Measurements from ENCODE around the gene WDR5B. TPM values are rescaled to one million over a fixed set of nuclear protein-coding genes. Genes with fewer than 3 reads are reported as not detected.
A peak's percentile ranks its signal among the peaks of the same experiment; 100 is the strongest.

Gene WDR5B
- total RNA-seq, 1 donor from 2014 or later = 4.7 TPM

DNA sequence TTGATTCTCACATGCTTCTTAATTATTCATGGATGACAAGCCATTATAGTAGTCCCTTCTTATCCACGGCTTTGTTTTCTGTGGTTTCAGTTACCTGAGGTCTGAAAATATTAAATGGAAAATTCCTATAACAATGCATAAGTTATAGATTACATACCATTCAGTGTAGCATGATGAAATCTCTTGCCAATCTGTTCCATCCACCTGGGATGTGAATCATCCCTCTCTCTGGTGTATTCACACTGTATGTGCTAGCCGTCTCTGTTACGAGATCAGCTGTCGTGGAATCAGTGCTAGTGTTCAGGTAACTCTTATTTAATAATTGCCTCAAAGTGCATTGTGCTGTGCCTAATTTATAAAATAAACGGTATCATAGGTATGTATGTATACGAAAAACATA is 5.2 kb downstream of the WDR5B start:
- H3K36me3 ChIP-seq (ENCODE audit: control insufficient read depth in 3 of 3, insufficient read depth in 3 of 3, low read length in 3 of 3) = peaks cover 15 to 37% (median 35%) of the 10 kb centered on the region in 3 donors
- no peaks in the 10 kb centered on the region for H3K27me3 ChIP-seq (ENCODE audit: control insufficient read depth in 3 of 3, insufficient read depth in 3 of 3, low read length in 3 of 3)
- H3K9me3 ChIP-seq (ENCODE audit: control insufficient read depth in 3 of 3, low read length in 3 of 3) = no peaks in the 10 kb centered on the region
- no peak overlapping the region for H3K4me3 ChIP-seq (ENCODE audit: low read length in 3 of 3)
- no peak overlapping the region for H3K27ac ChIP-seq (ENCODE audit: low read depth, low read length)
- no peak overlapping the region for H3K9ac ChIP-seq (ENCODE audit: low read depth in 1 of 3, low read length in 3 of 3)
- peaks cover 10 to 35% (median 28%) of the 10 kb centered on the region in 3 donors for H3K4me1 ChIP-seq (ENCODE audit: control insufficient read depth in 3 of 3, insufficient read depth in 3 of 3, low read length in 3 of 3)

DNA sequence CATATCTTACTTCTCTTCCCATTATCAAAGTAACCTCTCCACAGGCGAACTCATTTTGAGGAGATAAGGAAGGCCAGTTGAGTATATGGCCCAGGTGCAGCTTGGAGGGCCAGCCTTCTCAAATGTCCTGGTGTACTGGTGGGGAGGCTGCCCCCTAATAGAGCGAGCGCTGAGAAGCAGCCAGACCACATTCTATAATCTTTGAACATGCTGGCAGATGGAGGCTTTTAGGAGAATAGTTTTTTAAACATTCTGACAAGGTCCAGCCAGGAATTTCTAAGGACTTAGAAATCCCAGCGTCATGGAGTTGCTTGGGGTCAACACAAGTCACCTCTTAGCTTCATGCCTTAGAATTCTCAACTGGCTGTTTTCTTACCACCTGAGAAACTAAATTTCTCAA is 5.8 kb downstream of the WDR5B start:
- H3K9me3 ChIP-seq (ENCODE audit: control insufficient read depth in 3 of 3, low read length in 3 of 3) = no peaks in the 10 kb centered on the region
- no peaks in the 10 kb centered on the region for H3K27me3 ChIP-seq (ENCODE audit: control insufficient read depth in 3 of 3, insufficient read depth in 3 of 3, low read length in 3 of 3)
- peaks cover 15 to 38% (median 35%) of the 10 kb centered on the region in 3 donors for H3K36me3 ChIP-seq (ENCODE audit: control insufficient read depth in 3 of 3, insufficient read depth in 3 of 3, low read length in 3 of 3)
- H3K27ac ChIP-seq (ENCODE audit: low read depth, low read length) = no peak overlapping the region
- no peak overlapping the region for H3K4me3 ChIP-seq (ENCODE audit: low read length in 3 of 3)
- H3K9ac ChIP-seq (ENCODE audit: low read depth in 1 of 3, low read length in 3 of 3) = no peak overlapping the region
- H3K4me1 ChIP-seq (ENCODE audit: control insufficient read depth in 3 of 3, insufficient read depth in 3 of 3, low read length in 3 of 3) = peaks cover 11 to 37% (median 28%) of the 10 kb centered on the region in 3 donors

DNA sequence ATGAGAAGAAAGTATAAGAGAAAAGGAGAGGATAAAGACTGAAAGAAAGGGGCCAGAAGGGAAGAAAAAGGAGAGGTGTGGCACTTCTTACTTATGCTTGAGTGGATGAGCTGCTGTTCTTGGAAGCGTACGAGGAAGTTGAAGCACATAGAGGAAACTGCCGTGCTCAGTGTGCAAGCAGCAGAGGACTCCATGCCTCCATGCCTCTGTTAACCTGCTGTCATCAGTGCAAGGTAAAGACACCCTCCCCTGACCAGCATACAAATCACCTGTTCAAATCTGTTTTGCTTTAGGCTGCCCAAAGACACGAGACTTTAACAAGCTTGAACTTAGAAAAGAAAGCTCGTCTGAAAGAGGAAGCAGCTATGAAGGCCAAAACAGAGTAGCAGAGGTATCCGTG is 6.4 kb downstream of the WDR5B start:
- peaks cover 15 to 36% (median 21%) of the 10 kb centered on the region in 3 donors for H3K4me1 ChIP-seq (ENCODE audit: control insufficient read depth in 3 of 3, insufficient read depth in 3 of 3, low read length in 3 of 3)
- no peak overlapping the region for H3K4me3 ChIP-seq (ENCODE audit: low read length in 3 of 3)
- no peak overlapping the region for H3K9ac ChIP-seq (ENCODE audit: low read depth in 1 of 3, low read length in 3 of 3)
- H3K27me3 ChIP-seq (ENCODE audit: control insufficient read depth in 3 of 3, insufficient read depth in 3 of 3, low read length in 3 of 3) = no peaks in the 10 kb centered on the region
- peaks cover 15 to 44% (median 35%) of the 10 kb centered on the region in 3 donors for H3K36me3 ChIP-seq (ENCODE audit: control insufficient read depth in 3 of 3, insufficient read depth in 3 of 3, low read length in 3 of 3)
- no peaks in the 10 kb centered on the region for H3K9me3 ChIP-seq (ENCODE audit: control insufficient read depth in 3 of 3, low read length in 3 of 3)
- no peak overlapping the region for H3K27ac ChIP-seq (ENCODE audit: low read depth, low read length)

DNA sequence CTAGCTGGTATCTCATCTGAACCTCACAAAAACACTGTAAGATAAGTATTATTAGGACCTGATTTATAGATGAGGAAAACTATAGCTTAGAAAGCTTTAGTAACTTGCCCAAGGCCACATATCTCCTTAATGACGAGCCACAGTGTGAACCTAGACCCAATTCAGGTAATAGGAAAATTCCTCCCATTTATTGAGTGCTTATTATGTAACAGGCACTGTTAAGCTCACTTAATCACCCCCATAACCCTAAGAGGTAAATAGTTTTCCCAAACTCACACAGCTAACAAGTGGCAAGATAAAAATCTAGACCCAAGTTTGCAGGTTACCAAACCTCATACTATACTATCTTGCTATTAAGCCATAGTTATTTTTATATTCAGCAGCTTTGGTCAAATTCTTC is 7.9 kb downstream of the WDR5B start:
- Histone ChIP-seq H3K36me3 (ENCODE audit: control insufficient read depth in 3 of 3, insufficient read depth in 3 of 3, low read length in 3 of 3) (peaks cover 16 to 49% (median 35%) of the 10 kb centered on the region in 3 donors), H3K27ac (ENCODE audit: low read depth, low read length) (no peak overlapping the region), H3K27me3 (ENCODE audit: control insufficient read depth in 3 of 3, insufficient read depth in 3 of 3, low read length in 3 of 3) (no peaks in the 10 kb centered on the region), H3K4me1 (ENCODE audit: control insufficient read depth in 3 of 3, insufficient read depth in 3 of 3, low read length in 3 of 3) (peaks cover 15 to 24% (median 16%) of the 10 kb centered on the region in 3 donors), H3K9me3 (ENCODE audit: control insufficient read depth in 3 of 3, low read length in 3 of 3) (no peaks in the 10 kb centered on the region), H3K4me3 (ENCODE audit: low read length in 3 of 3) (no peak overlapping the region), H3K9ac (ENCODE audit: low read depth in 1 of 3, low read length in 3 of 3) (no peak overlapping the region)

DNA sequence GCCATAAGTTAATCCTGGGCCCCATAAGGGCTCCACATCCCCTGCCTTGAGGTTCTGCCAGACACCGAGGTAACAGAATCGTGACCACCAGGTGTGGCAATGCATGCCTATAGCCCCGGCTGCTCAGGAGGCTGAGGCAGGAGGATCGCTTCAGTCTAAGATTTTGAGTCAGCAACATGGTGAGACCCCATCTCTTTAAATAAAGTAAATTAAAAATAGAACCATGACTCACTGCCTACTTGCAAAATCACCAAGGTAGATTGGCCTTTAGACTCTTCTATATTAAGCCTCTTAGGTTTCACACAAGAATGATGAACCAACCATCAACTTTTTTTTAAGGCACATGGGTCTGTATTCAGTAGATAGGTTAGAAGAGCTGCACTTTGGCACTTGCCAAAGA is 9.7 kb downstream of the WDR5B start:
- Histone ChIP-seq H3K4me1 (ENCODE audit: control insufficient read depth in 3 of 3, insufficient read depth in 3 of 3, low read length in 3 of 3) (peaks cover 15 to 18% (median 16%) of the 10 kb centered on the region in 3 donors), H3K36me3 (ENCODE audit: control insufficient read depth in 3 of 3, insufficient read depth in 3 of 3, low read length in 3 of 3) (peaks cover 18 to 52% (median 32%) of the 10 kb centered on the region in 3 donors)

DNA sequence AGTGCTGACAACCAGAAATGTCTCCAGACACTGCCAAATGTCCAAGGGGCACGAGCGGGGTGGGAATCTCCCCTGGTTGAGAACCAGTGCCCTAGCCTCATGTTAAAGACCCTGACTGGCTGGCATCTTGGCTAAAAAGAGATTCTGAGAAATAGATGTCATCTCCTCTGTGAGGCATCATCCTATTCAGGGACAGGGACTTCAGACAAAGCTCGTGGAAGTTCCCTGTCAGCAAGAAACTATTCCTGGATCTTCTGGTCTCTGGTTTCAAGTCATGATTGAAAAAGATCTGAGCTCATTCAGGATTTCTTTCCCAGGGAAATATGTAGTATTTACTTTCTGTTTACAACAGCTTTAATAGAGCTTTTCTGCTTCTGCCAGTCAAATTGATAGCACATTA is 10.8 kb downstream of the WDR5B start:
- peak overlapping the region; percentile 24 to 52 (median 46) for H3K9ac ChIP-seq (ENCODE audit: low read depth in 1 of 3, low read length in 3 of 3)
- H3K4me1 ChIP-seq (ENCODE audit: control insufficient read depth in 3 of 3, insufficient read depth in 3 of 3, low read length in 3 of 3) = peaks cover 15 to 18% (median 16%) of the 10 kb centered on the region in 3 donors
- H3K4me3 ChIP-seq (ENCODE audit: low read length in 3 of 3) = no peak overlapping the region
- peaks cover 13 to 43% (median 26%) of the 10 kb centered on the region in 3 donors for H3K36me3 ChIP-seq (ENCODE audit: control insufficient read depth in 3 of 3, insufficient read depth in 3 of 3, low read length in 3 of 3)
- peak overlapping the region; percentile 87 for H3K27ac ChIP-seq (ENCODE audit: low read depth, low read length)
- no peaks in the 10 kb centered on the region for H3K9me3 ChIP-seq (ENCODE audit: control insufficient read depth in 3 of 3, low read length in 3 of 3)
- no peaks in the 10 kb centered on the region for H3K27me3 ChIP-seq (ENCODE audit: control insufficient read depth in 3 of 3, insufficient read depth in 3 of 3, low read length in 3 of 3)

More for the DNA sequence above, 9.7 kb downstream of the WDR5B start:
- Histone ChIP-seq H3K27ac (ENCODE audit: low read depth, low read length) (peak overlapping the region; percentile 87), H3K27me3 (ENCODE audit: control insufficient read depth in 3 of 3, insufficient read depth in 3 of 3, low read length in 3 of 3) (no peaks in the 10 kb centered on the region), H3K4me3 (ENCODE audit: low read length in 3 of 3) (peak overlapping the region in 1 of 3 donors; percentile 4), H3K9ac (ENCODE audit: low read depth in 1 of 3, low read length in 3 of 3) (no peak overlapping the region), H3K9me3 (ENCODE audit: control insufficient read depth in 3 of 3, low read length in 3 of 3) (no peaks in the 10 kb centered on the region)

DNA sequence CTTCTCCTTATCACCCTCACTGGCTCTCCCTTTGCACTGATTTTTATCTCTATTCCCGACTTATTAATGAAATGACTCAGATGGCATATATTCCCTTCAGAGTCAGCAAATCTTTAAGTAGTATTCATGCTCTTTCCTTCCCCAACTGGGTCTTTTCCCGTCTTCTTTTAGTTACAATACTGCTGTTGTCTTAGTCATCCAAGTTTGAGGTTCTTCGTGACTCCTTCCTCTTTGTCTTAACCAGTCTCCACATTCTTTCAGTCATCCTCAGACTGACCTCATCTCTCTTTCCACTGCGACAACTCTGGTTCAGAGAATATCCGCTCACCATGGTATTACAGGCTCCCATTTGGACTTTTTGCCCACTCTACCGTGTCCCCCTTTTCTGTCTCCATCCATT is 12.4 kb downstream of the WDR5B start:
- Histone ChIP-seq H3K27me3 (ENCODE audit: control insufficient read depth in 3 of 3, insufficient read depth in 3 of 3, low read length in 3 of 3) (no peaks in the 10 kb centered on the region), H3K4me3 (ENCODE audit: low read length in 3 of 3) (no peak overlapping the region), H3K9ac (ENCODE audit: low read depth in 1 of 3, low read length in 3 of 3) (no peak overlapping the region), H3K27ac (ENCODE audit: low read depth, low read length) (no peak overlapping the region), H3K36me3 (ENCODE audit: control insufficient read depth in 3 of 3, insufficient read depth in 3 of 3, low read length in 3 of 3) (peaks cover 7 to 35% (median 19%) of the 10 kb centered on the region in 3 donors), H3K9me3 (ENCODE audit: control insufficient read depth in 3 of 3, low read length in 3 of 3) (no peaks in the 10 kb centered on the region), H3K4me1 (ENCODE audit: control insufficient read depth in 3 of 3, insufficient read depth in 3 of 3, low read length in 3 of 3) (peaks cover 15 to 18% (median 16%) of the 10 kb centered on the region in 3 donors)

DNA sequence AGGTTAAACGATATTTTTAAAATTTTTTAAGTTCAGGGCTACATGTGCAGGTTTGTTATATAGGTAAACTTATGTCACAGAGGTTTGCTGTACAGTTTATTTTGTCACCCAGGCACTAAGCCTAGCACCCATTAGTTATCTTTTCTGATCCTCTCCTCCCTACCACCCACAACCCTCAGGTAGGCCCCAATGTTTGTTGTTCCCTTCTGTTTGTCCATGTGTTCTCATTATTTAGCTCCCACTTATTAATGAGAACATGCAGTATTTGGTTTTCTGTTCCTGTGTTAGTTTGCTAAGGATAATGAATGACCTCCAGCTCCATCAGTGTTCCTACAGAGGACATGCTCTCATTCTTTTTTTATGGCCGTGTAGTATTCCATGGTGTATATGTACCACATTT is 16.9 kb downstream of the WDR5B start:
- Histone ChIP-seq H3K4me3 (ENCODE audit: low read length in 3 of 3) (no peak overlapping the region), H3K27me3 (ENCODE audit: control insufficient read depth in 3 of 3, insufficient read depth in 3 of 3, low read length in 3 of 3) (no peaks in the 10 kb centered on the region), H3K4me1 (ENCODE audit: control insufficient read depth in 3 of 3, insufficient read depth in 3 of 3, low read length in 3 of 3) (no peaks in the 10 kb centered on the region), H3K36me3 (ENCODE audit: control insufficient read depth in 3 of 3, insufficient read depth in 3 of 3, low read length in 3 of 3) (peaks cover 3 to 10% (median 5%) of the 10 kb centered on the region in 3 donors), H3K27ac (ENCODE audit: low read depth, low read length) (no peak overlapping the region), H3K9ac (ENCODE audit: low read depth in 1 of 3, low read length in 3 of 3) (no peak overlapping the region), H3K9me3 (ENCODE audit: control insufficient read depth in 3 of 3, low read length in 3 of 3) (no peaks in the 10 kb centered on the region)

DNA sequence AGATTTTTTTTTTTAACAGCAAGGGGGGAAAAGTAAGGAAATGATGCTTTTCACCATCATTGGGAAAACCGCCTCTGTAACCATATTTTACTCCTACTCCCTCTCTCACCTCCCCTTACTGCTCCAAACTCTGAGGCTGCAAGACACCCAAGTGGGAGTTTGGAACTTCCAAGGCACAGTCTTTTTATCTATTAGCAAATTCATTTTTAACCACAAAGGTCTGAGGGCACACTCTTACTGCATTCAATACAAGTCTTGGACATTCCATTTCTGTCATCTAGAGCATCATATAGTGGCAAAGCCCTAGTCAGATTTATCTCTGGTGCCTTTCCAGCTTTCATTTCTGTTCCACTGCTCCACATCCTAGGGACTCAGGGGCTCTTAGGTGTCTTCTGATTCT is 18.7 kb downstream of the WDR5B start:
- no peak overlapping the region for H3K27ac ChIP-seq (ENCODE audit: low read depth, low read length)
- H3K4me1 ChIP-seq (ENCODE audit: control insufficient read depth in 3 of 3, insufficient read depth in 3 of 3, low read length in 3 of 3) = peaks cover 0 to 2% (median 0%) of the 10 kb centered on the region in 3 donors
- H3K9ac ChIP-seq (ENCODE audit: low read depth in 1 of 3, low read length in 3 of 3) = no peak overlapping the region
- H3K36me3 ChIP-seq (ENCODE audit: control insufficient read depth in 3 of 3, insufficient read depth in 3 of 3, low read length in 3 of 3) = no peaks in the 10 kb centered on the region
- no peaks in the 10 kb centered on the region for H3K27me3 ChIP-seq (ENCODE audit: control insufficient read depth in 3 of 3, insufficient read depth in 3 of 3, low read length in 3 of 3)
- no peak overlapping the region for H3K4me3 ChIP-seq (ENCODE audit: low read length in 3 of 3)
- no peaks in the 10 kb centered on the region for H3K9me3 ChIP-seq (ENCODE audit: control insufficient read depth in 3 of 3, low read length in 3 of 3)

DNA sequence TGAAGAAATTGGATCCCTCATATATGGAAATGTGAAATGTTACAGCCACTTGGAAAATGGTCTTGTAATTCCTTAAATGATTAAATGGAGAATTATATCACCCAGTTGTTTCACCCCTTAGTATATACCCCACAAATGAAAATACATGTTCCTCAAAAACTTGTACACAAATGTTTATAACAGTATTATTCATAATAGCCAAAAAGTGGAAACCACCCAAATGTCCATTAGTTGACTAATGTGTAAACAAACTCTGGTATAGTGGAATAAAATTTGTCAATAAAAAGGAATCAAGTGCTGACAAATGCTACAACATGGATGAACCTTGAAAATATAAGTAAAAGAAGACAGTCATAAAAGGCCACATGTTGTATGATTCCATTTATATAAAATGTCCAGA is 19.4 kb downstream of the WDR5B start:
- no peak overlapping the region for H3K9ac ChIP-seq (ENCODE audit: low read depth in 1 of 3, low read length in 3 of 3)

More for the DNA sequence above, 19.4 kb downstream of the WDR5B start:
- no peaks in the 10 kb centered on the region for H3K27me3 ChIP-seq (ENCODE audit: control insufficient read depth in 3 of 3, insufficient read depth in 3 of 3, low read length in 3 of 3)
- H3K4me3 ChIP-seq (ENCODE audit: low read length in 3 of 3) = no peak overlapping the region
- no peaks in the 10 kb centered on the region for H3K9me3 ChIP-seq (ENCODE audit: control insufficient read depth in 3 of 3, low read length in 3 of 3)
- peaks cover 0 to 2% (median 0%) of the 10 kb centered on the region in 3 donors for H3K4me1 ChIP-seq (ENCODE audit: control insufficient read depth in 3 of 3, insufficient read depth in 3 of 3, low read length in 3 of 3)
- no peaks in the 10 kb centered on the region for H3K36me3 ChIP-seq (ENCODE audit: control insufficient read depth in 3 of 3, insufficient read depth in 3 of 3, low read length in 3 of 3)
- H3K27ac ChIP-seq (ENCODE audit: low read depth, low read length) = no peak overlapping the region
